Measurements from ENCODE around the gene MAPRE3.

- TF ChIP-seq CTCF (conservative IDR thresholded peaks at IDR 0.05 in 1 of 2, IDR thresholded peaks at IDR 0.05 in 1 of 2; ENCODE audit: low read depth in 1 of 2, low read length in 2 of 2): no peak
- TF ChIP-seq EZH2 (IDR thresholded peaks at IDR 0.05; ENCODE audit: low read length, missing control alignments): no peak
These were observed 13.3 kb downstream of the MAPRE3 start for GRCh38 chr2:26983746-26984145.

Data from fibroblast of lung (primary cell).